ENCODE data around the gene SHISAL2B. TPM values are rescaled to one million over a fixed set of nuclear protein-coding genes. Genes with fewer than 3 reads are reported as not detected.

SHISAL2B gene
- total RNA-seq, 2 experiments from 2014 or later, result not detected

- no peak overlapping the region for H3K4me2 ChIP-seq (ENCODE audit: low read length)
- H3K4me3 ChIP-seq (ENCODE audit: low read depth, low read length, poor library complexity, severe bottlenecking), result no peak overlapping the region
- H2AFZ ChIP-seq (ENCODE audit: low read length), result no peak overlapping the region
- no peaks in the 10 kb centered on the region for H3K9me3 ChIP-seq (ENCODE audit: low read length)
- H3K9me2 ChIP-seq (ENCODE audit: insufficient read depth, low read length), result no peaks in the 10 kb centered on the region
- H3K79me2 ChIP-seq (ENCODE audit: insufficient read depth, low read depth, low read length), result no peaks in the 10 kb centered on the region
- no peaks in the 10 kb centered on the region for H3K36me3 ChIP-seq (ENCODE audit: insufficient read depth, low read length)
- BruUV-seq (replicated peaks), result no TSS peak
- H4K20me1 ChIP-seq (ENCODE audit: insufficient read depth, low read length), result no peaks in the 10 kb centered on the region
- H3K4me1 ChIP-seq (ENCODE audit: insufficient read depth, low read length, poor library complexity, severe bottlenecking), result no peaks in the 10 kb centered on the region
- TF ChIP-seq, protein P1, sequence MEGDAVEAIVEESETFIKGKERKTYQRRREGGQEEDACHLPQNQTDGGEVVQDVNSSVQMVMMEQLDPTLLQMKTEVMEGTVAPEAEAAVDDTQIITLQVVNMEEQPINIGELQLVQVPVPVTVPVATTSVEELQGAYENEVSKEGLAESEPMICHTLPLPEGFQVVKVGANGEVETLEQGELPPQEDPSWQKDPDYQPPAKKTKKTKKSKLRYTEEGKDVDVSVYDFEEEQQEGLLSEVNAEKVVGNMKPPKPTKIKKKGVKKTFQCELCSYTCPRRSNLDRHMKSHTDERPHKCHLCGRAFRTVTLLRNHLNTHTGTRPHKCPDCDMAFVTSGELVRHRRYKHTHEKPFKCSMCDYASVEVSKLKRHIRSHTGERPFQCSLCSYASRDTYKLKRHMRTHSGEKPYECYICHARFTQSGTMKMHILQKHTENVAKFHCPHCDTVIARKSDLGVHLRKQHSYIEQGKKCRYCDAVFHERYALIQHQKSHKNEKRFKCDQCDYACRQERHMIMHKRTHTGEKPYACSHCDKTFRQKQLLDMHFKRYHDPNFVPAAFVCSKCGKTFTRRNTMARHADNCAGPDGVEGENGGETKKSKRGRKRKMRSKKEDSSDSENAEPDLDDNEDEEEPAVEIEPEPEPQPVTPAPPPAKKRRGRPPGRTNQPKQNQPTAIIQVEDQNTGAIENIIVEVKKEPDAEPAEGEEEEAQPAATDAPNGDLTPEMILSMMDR (conservative IDR thresholded peaks at IDR 0.05; ENCODE audit: low read length), result no peak
- TF ChIP-seq EZH2phosphoT487 (IDR thresholded peaks at IDR 0.05; ENCODE audit: borderline replicate concordance, low read depth, low read length), result no peak
- intact Hi-C loops (cut with micrococcal nuclease; ENCODE audit: unreplicated experiment), result no loop called here
- DNase-seq (ENCODE audit: low spot score), result no peak
- H3K27ac ChIP-seq (ENCODE audit: low read depth, low read length, poor library complexity, severe bottlenecking), result no peak overlapping the region
- ChIA-PET POLR2A (interaction anchor here (0.7 kb wide), 1 partner anchor 67 kb away, joined by 4 read pairs; no protein-coding TSS in a partner anchor), CTCF (ENCODE audit: unreplicated experiment) (no interaction called here)
These were observed 20.0 kb upstream of the SHISAL2B start for GRCh38 chr5:64670277-64670676.

- intact Hi-C loops (cut with micrococcal nuclease; ENCODE audit: unreplicated experiment), result no loop called here
- Histone ChIP-seq H3K4me2 (ENCODE audit: low read length) (no peak overlapping the region), H3K9me2 (ENCODE audit: insufficient read depth, low read length) (no peaks in the 10 kb centered on the region), H4K20me1 (ENCODE audit: insufficient read depth, low read length) (no peaks in the 10 kb centered on the region), H2AFZ (ENCODE audit: low read length) (no peak overlapping the region), H3K27ac (ENCODE audit: low read depth, low read length, poor library complexity, severe bottlenecking) (no peak overlapping the region), H3K36me3 (ENCODE audit: insufficient read depth, low read length) (no peaks in the 10 kb centered on the region), H3K9me3 (ENCODE audit: low read length) (no peaks in the 10 kb centered on the region), H3K79me2 (ENCODE audit: insufficient read depth, low read depth, low read length) (no peaks in the 10 kb centered on the region), H3K4me3 (ENCODE audit: low read depth, low read length, poor library complexity, severe bottlenecking) (no peak overlapping the region), H3K4me1 (ENCODE audit: insufficient read depth, low read length, poor library complexity, severe bottlenecking) (no peaks in the 10 kb centered on the region)
- CTCF ChIA-PET (ENCODE audit: unreplicated experiment), result no interaction called here
- DNase-seq (ENCODE audit: low spot score), result no peak
- TF ChIP-seq, protein P1 (conservative IDR thresholded peaks at IDR 0.05; ENCODE audit: low read length), result no peak
- no peak for TF ChIP-seq EZH2phosphoT487 (IDR thresholded peaks at IDR 0.05; ENCODE audit: borderline replicate concordance, low read depth, low read length)
- BruUV-seq (replicated peaks), result no TSS peak
- POLR2A ChIA-PET, result no interaction called here
These were observed 18.6 kb upstream of the SHISAL2B start for GRCh38 chr5:64671678-64672077.

DNA sequence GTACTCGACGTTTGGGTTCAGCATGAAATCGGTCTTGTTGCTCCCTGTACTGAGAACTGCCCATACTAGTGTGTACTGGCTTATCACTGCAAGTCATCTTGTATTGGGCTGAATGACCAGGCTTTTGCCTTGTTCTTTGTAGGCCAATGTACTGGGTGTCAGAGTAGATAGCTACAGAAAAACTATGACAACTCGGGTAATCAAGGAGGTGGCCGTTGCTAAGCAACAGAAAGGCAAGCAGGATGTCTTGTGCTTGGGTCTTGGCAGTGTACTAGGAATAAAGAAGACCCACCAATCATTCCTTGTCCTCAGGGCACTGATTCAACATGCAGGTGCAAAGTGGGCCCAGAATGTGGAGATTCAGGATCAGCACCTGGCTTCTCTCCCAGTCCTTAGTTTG is 11.9 kb upstream of the SHISAL2B start:
- TF ChIP-seq, protein P1 (conservative IDR thresholded peaks at IDR 0.05; ENCODE audit: low read length), result no peak
- TF ChIP-seq EZH2phosphoT487 (IDR thresholded peaks at IDR 0.05; ENCODE audit: borderline replicate concordance, low read depth, low read length), result no peak
- Histone ChIP-seq H3K9me3 (ENCODE audit: low read length) (no peaks in the 10 kb centered on the region), H3K79me2 (ENCODE audit: insufficient read depth, low read depth, low read length) (no peaks in the 10 kb centered on the region), H4K20me1 (ENCODE audit: insufficient read depth, low read length) (no peaks in the 10 kb centered on the region), H3K4me3 (ENCODE audit: low read depth, low read length, poor library complexity, severe bottlenecking) (no peak overlapping the region), H3K36me3 (ENCODE audit: insufficient read depth, low read length) (no peaks in the 10 kb centered on the region), H3K9me2 (ENCODE audit: insufficient read depth, low read length) (no peaks in the 10 kb centered on the region), H3K4me2 (ENCODE audit: low read length) (no peak overlapping the region), H3K4me1 (ENCODE audit: insufficient read depth, low read length, poor library complexity, severe bottlenecking) (no peaks in the 10 kb centered on the region), H2AFZ (ENCODE audit: low read length) (no peak overlapping the region), H3K27ac (ENCODE audit: low read depth, low read length, poor library complexity, severe bottlenecking) (no peak overlapping the region)
- intact Hi-C loops (cut with micrococcal nuclease; ENCODE audit: unreplicated experiment), result no loop called here
- ChIA-PET CTCF (ENCODE audit: unreplicated experiment) (no interaction called here), POLR2A (interaction anchor here (1.1 to 1.6 kb wide), 4 partner anchors 11 to 76 kb away, joined by 3 to 4 read pairs (median 4); no protein-coding TSS in a partner anchor)
- no TSS peak for BruUV-seq (replicated peaks)
- no peak for DNase-seq (ENCODE audit: low spot score)
